Measurements from ENCODE around the gene MLPH.
A peak's percentile ranks its signal among the peaks of the same experiment; 100 is the strongest.

MLPH gene

GRCh38 chr2:237511885-237512405 lies 24.9 kb downstream of the MLPH start:
- no peak for DNase-seq (ENCODE audit: insufficient read length, low spot score)
- no peak for FAIRE-seq
- no peak for TF ChIP-seq POU2F2 (IDR thresholded peaks at IDR 0.05; ENCODE audit: low read depth, low read length)
- no peak for TF ChIP-seq PAX5 (IDR thresholded peaks at IDR 0.05; ENCODE audit: insufficient read depth, low read length, severe bottlenecking)
- TF ChIP-seq SPI1 (IDR thresholded peaks at IDR 0.05; ENCODE audit: low read depth, low read length) = no peak
- no peak for TF ChIP-seq POLR2AphosphoS5 (IDR thresholded peaks at IDR 0.05; ENCODE audit: low read depth, low read length)
- no peak for TF ChIP-seq TAF1 (IDR thresholded peaks at IDR 0.05; ENCODE audit: low read depth, low read length)
- no peak for TF ChIP-seq POLR2A (IDR thresholded peaks at IDR 0.05; ENCODE audit: low read depth, low read length)

- TF ChIP-seq POU2F2 (IDR thresholded peaks at IDR 0.05; ENCODE audit: low read depth, low read length) (no peak), TAF1 (IDR thresholded peaks at IDR 0.05; ENCODE audit: low read depth, low read length) (no peak), POLR2A (IDR thresholded peaks at IDR 0.05; ENCODE audit: low read depth, low read length) (no peak), POLR2AphosphoS5 (IDR thresholded peaks at IDR 0.05; ENCODE audit: low read depth, low read length) (no peak), PAX5 (IDR thresholded peaks at IDR 0.05; ENCODE audit: insufficient read depth, low read length, severe bottlenecking) (no peak), SPI1 (IDR thresholded peaks at IDR 0.05; ENCODE audit: low read depth, low read length) (no peak)
- peak; percentile 90 for FAIRE-seq
- peak; percentile 80 for DNase-seq (ENCODE audit: insufficient read length, low spot score)
These were observed 25.9 kb downstream of the MLPH start for GRCh38 chr2:237512774-237513466.

GRCh38 chr2:237513693-237514092 lies 26.6 kb downstream of the MLPH start:
- no peak for TF ChIP-seq POLR2A (IDR thresholded peaks at IDR 0.05; ENCODE audit: low read depth, low read length)
- no peak for TF ChIP-seq POU2F2 (IDR thresholded peaks at IDR 0.05; ENCODE audit: low read depth, low read length)
- no peak for TF ChIP-seq TAF1 (IDR thresholded peaks at IDR 0.05; ENCODE audit: low read depth, low read length)
- TF ChIP-seq PAX5 (IDR thresholded peaks at IDR 0.05; ENCODE audit: insufficient read depth, low read length, severe bottlenecking) = no peak
- no peak for TF ChIP-seq SPI1 (IDR thresholded peaks at IDR 0.05; ENCODE audit: low read depth, low read length)
- no peak for TF ChIP-seq POLR2AphosphoS5 (IDR thresholded peaks at IDR 0.05; ENCODE audit: low read depth, low read length)
- DNase-seq (ENCODE audit: insufficient read length, low spot score) (no peak), FAIRE-seq (no peak)

- no peak for FAIRE-seq
- no peak for DNase-seq (ENCODE audit: insufficient read length, low spot score)
- TF ChIP-seq PAX5 (IDR thresholded peaks at IDR 0.05; ENCODE audit: insufficient read depth, low read length, severe bottlenecking) (no peak), POLR2A (IDR thresholded peaks at IDR 0.05; ENCODE audit: low read depth, low read length) (no peak), TAF1 (IDR thresholded peaks at IDR 0.05; ENCODE audit: low read depth, low read length) (no peak), SPI1 (IDR thresholded peaks at IDR 0.05; ENCODE audit: low read depth, low read length) (no peak), POLR2AphosphoS5 (IDR thresholded peaks at IDR 0.05; ENCODE audit: low read depth, low read length) (no peak), POU2F2 (IDR thresholded peaks at IDR 0.05; ENCODE audit: low read depth, low read length) (no peak)
These were observed 27.6 kb downstream of the MLPH start for GRCh38 chr2:237514474-237515130.

GRCh38 chr2:237515166-237515565 lies 28.1 kb downstream of the MLPH start:
- no peak for DNase-seq (ENCODE audit: insufficient read length, low spot score)
- FAIRE-seq = no peak

GRCh38 chr2:237515621-237516275 lies 28.7 kb downstream of the MLPH start:
- TF ChIP-seq POU2F2 (IDR thresholded peaks at IDR 0.05; ENCODE audit: low read depth, low read length) (no peak), TAF1 (IDR thresholded peaks at IDR 0.05; ENCODE audit: low read depth, low read length) (no peak)
- DNase-seq (ENCODE audit: insufficient read length, low spot score) = no peak
- no peak for FAIRE-seq

More at GRCh38 chr2:237515166-237515565, 28.1 kb downstream of the MLPH start:
- TF ChIP-seq SPI1 (IDR thresholded peaks at IDR 0.05; ENCODE audit: low read depth, low read length) = no peak
- no peak for TF ChIP-seq POLR2A (IDR thresholded peaks at IDR 0.05; ENCODE audit: low read depth, low read length)
- no peak for TF ChIP-seq POU2F2 (IDR thresholded peaks at IDR 0.05; ENCODE audit: low read depth, low read length)
- no peak for TF ChIP-seq POLR2AphosphoS5 (IDR thresholded peaks at IDR 0.05; ENCODE audit: low read depth, low read length)
- no peak for TF ChIP-seq PAX5 (IDR thresholded peaks at IDR 0.05; ENCODE audit: insufficient read depth, low read length, severe bottlenecking)
- no peak for TF ChIP-seq TAF1 (IDR thresholded peaks at IDR 0.05; ENCODE audit: low read depth, low read length)

GRCh38 chr2:237517163-237517562 lies 30.1 kb downstream of the MLPH start:
- DNase-seq (ENCODE audit: insufficient read length, low spot score) = no peak
- FAIRE-seq = no peak
- TF ChIP-seq POLR2AphosphoS5 (IDR thresholded peaks at IDR 0.05; ENCODE audit: low read depth, low read length) (no peak), PAX5 (IDR thresholded peaks at IDR 0.05; ENCODE audit: insufficient read depth, low read length, severe bottlenecking) (no peak), SPI1 (IDR thresholded peaks at IDR 0.05; ENCODE audit: low read depth, low read length) (no peak), POLR2A (IDR thresholded peaks at IDR 0.05; ENCODE audit: low read depth, low read length) (no peak), TAF1 (IDR thresholded peaks at IDR 0.05; ENCODE audit: low read depth, low read length) (no peak), POU2F2 (IDR thresholded peaks at IDR 0.05; ENCODE audit: low read depth, low read length) (no peak)

GRCh38 chr2:237517990-237518389 lies 30.9 kb downstream of the MLPH start:
- TF ChIP-seq POU2F2 (IDR thresholded peaks at IDR 0.05; ENCODE audit: low read depth, low read length) (no peak), TAF1 (IDR thresholded peaks at IDR 0.05; ENCODE audit: low read depth, low read length) (no peak), POLR2A (IDR thresholded peaks at IDR 0.05; ENCODE audit: low read depth, low read length) (no peak), SPI1 (IDR thresholded peaks at IDR 0.05; ENCODE audit: low read depth, low read length) (no peak), PAX5 (IDR thresholded peaks at IDR 0.05; ENCODE audit: insufficient read depth, low read length, severe bottlenecking) (no peak), POLR2AphosphoS5 (IDR thresholded peaks at IDR 0.05; ENCODE audit: low read depth, low read length) (no peak)
- no peak for DNase-seq (ENCODE audit: insufficient read length, low spot score)
- no peak for FAIRE-seq
